GM18907 (cell line): ENCODE measurements around the gene ZNF48.
A peak's percentile ranks its signal among the peaks of the same experiment; 100 is the strongest.

Experiments
- ATAC-seq: cut with Tn5 transposase; IDR thresholded peaks from one replicate; pipeline ENCODE4 v1.9.1; 2021; ENCODE audit warnings: mild to moderate bottlenecking, moderate library complexity; ENCODE audit not compliant: unreplicated experiment

ZNF48 gene

GRCh38 chr16:30395155-30395991 lies at the start of gene ZNF48:
Gene ZNF48 (plus strand): TSS chr16:30395420. CDS start chr16:30395795, 375 bp downstream.
- ATAC-seq: peak; percentile 65

DNA sequence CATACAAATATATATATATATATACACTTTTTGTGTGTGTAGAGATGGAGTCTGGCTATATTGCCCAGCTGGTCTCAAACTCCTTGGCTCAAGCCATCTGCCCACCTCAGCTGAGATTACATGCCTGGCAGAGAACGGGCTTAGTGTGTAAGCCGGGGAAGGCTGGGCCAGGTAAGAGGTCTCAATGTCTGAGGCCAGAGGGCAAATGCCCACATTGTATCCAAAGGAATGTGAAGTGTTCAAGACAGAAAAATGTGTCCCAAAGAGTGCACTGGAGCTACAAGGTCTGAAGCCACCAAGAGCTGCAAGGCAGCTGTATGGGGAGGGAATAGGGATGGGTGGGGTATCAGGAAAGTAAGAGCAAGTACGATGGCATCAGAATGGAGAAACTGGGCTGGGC lies 48.9 kb upstream of the ZNF48 start:
- no peak for ATAC-seq

GRCh38 chr16:30348113-30348512 lies 47.1 kb upstream of the ZNF48 start:
- ATAC-seq: no peak

GRCh38 chr16:30348929-30349328 lies 46.3 kb upstream of the ZNF48 start:
- no peak for ATAC-seq

DNA sequence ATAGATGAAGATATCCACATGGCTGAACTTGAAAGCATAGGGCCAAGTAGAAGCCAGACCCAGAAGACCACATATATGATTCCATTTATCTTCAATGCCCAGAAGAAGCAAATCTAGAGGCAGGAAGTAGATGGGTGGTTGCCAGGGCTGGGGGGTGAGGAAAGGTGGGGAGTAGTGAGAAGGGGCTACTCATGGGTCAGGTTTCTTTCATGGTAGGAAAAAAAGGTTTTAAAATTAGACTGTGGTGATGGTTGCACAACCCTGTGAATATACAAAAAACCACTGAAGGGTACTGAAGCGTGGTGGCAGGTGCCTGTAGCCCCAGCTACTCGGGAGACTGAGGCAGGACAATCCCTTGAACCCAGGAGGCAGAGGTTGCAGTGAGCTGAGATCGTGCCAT lies 45.5 kb upstream of the ZNF48 start:
- no peak for ATAC-seq

GRCh38 chr16:30350134-30350871 lies 44.9 kb upstream of the ZNF48 start:
- ATAC-seq: peak; percentile 47

DNA sequence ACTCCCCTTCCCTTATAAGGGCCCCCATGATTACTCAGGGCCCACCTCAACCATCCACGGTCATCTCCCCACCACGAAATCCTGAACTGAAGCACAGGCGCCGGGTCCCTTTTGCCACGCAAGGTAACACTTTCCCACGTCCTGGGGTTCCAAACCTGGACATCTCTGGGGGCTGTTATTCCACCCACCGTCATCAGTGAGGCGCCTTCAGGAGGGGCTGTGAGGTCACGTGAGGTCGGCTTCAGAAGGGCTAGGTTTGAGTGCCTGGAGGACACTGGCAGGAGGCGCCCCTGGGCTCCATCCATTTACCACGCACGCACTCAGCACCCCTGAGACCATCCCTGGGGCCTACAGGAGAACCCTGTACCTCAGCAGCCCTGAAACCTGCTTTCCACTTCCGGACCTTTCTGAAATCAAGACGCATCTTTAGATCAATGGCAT lies 44.2 kb upstream of the ZNF48 start:
- ATAC-seq: no peak

DNA sequence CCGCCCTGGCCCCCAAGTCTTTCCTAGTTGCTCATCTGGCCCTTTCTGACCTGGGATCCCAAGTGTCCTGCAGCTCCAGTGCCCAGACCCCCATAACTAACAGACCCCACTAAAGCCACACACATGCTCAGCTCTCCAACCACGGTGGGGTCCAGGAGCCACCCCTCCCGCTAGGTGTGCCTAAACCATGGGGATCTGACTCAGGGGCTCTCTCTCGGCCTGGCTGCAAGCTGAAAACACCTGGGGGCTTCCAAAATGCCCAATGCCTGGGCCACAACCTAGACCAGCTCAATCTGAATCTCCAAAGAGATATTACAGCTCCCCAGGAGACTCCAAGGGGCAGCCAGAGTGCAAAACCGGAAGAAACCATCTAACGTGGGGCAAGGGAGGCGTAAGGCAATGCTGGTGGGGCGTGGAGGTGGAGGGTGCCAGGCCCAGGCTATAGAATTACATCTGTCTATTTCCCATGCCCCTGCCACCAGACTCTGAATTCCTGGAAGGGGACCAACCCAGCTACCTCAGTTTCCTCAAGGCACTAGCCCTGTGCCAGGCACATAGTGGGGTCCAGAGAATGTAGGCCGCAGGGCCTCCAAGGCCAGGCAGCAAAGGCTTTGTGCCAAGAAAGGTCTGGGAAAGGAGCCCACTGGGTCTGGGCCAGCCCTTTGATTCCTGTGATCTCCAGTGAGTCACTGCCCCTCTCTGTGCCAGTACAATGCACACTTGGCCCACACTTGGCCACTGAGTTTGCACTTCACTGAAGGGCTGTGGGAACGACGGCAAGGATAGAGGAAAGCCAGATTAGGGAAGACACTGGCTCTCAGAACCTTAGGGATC lies 43.4 kb upstream of the ZNF48 start:
- ATAC-seq: no peak

DNA sequence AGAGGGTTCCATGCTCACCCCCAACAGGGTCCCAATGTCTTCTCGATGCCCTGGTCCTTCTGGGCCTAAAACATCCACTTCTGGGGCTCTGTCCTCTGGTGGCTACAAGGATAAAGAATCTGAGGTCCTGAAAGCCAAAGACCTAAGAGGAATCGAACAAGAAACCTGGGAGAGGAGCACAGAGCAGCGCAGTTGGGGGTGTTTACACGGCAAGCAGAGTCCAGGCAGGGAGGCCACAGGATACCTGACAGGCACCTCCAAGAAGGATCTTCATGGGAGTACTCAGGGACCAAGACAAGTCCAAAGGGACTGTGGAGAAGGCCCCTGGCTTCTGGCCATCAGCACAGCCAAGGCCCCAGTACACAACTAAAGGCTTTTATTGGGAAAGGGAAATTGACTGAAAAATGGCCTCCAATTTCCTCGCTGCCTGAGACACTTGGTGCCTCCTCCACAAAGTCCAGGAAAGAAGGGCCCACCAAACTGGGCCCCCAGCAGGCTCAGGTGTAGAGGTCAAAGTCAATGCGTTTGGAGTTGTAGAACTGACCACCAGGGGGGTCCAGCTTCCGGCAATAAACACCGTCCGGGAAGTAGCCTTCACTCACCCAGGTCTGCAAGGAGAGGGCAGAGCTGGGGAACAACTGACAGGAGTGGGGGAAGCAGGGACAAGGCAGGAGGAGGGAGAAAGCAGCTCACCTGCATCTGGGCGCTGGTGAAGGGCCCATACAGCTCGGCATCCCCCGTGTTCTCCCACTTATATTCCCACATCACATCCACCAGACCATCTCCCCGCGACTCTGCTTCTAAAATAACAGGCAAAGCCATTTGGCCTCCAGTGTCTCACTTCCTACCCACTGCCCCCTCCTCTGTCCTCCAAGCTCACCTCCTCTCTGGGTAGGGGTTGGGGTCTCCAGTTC lies 42.5 kb upstream of the ZNF48 start:
- ATAC-seq: no peak

DNA sequence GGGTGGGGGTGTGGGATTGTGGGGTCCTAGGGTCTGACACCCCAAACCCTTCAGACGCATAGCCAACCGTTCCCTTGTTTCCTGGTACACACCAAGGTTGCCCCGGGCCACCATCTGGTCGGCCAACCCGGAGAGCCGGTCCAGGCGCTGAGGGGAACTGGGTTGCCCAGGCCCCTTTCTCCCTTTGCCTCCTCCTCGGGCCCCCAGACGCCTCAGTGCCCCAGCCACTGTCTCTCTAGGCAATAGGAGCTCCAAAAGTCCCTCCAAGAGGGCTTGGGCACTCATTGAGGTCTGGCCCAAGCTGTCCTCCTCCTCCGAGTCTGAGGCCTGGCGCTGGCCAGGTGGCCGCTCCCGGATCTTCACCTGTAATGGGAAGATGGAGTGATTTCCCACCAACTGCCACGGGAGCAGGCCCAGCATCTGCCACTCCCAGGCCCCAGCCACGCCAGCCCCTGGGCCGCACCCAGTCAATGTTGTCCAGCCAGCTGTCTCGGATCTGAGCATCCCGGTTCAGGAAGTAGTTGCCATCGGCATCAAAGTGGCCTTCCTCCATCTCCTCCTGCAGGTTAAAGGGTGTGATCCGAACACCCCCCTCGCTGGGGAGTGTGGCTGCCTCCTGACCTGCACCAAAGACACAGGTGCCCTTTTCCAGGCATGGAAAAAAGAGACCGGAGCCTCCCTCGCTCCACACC lies 41.6 kb upstream of the ZNF48 start:
- no peak for ATAC-seq

GRCh38 chr16:30354423-30355143 lies 40.6 kb upstream of the ZNF48 start:
- peak; percentile 19 for ATAC-seq

DNA sequence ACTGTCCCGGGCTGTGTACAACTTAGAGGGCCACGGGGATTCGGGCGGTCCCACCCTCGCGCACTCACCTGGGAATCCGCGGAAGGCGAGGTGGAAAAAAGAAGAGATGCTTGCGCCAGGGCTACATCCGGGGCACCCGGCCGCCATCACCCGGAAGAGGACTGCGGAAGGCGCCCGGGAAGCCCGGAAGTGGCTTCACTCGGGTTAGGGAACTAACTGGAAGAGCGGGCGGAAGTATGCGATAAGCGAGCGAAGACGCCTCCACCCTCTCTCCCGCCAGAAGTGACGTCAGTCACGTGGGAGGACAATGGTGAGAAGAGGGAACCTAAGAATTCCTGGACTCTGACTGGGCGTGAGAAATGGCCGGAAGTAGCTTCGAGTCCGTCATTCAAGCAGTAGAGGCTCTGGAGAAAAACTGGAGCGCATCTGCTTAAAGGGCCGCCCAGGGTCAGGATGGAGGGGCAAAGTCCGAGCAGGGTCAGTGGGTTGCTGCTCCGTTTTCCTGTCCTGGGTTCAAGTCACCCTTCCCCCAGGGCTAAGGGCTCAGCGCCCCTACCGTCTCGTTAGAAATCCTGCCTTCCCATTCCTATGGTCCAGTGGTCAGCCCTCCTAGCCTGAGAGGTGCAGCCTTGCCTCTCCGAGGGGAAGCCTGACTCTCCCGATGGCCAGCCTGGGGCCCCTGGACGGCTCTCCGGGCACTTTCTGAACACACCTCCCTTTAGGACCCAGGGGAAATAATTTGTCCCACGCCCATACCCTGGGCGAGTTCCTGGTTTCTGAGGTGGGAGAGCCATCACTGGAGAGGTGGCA lies 39.9 kb upstream of the ZNF48 start, which contains the start of gene CD2BP2:
TSS of gene CD2BP2 (minus strand) at position 165 of the 810 bp plus-strand sequence. CDS start 627 bp downstream, outside the sequence.
- ATAC-seq: peak; percentile 60

DNA sequence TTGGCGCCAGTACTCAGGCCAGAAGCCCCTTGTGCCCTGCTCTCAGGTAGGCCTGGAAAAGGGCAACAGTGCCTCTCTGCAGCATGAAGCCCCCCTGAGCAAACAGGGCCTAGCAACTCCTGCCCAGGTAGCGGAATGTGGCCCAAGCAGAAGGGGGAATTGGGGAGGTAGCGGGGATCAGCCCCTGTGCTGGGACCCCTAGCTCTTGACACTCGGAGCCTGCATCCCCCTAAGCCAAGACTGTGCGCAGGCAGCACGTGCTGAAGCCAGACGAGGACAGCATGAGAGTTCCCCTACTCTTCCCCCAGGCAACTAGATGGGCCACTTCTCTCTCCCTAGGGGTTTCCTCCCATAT lies 39.3 kb upstream of the ZNF48 start:
- ATAC-seq: peak; percentile 2

GRCh38 chr16:30356401-30357084 lies 38.7 kb upstream of the ZNF48 start:
- no peak for ATAC-seq

DNA sequence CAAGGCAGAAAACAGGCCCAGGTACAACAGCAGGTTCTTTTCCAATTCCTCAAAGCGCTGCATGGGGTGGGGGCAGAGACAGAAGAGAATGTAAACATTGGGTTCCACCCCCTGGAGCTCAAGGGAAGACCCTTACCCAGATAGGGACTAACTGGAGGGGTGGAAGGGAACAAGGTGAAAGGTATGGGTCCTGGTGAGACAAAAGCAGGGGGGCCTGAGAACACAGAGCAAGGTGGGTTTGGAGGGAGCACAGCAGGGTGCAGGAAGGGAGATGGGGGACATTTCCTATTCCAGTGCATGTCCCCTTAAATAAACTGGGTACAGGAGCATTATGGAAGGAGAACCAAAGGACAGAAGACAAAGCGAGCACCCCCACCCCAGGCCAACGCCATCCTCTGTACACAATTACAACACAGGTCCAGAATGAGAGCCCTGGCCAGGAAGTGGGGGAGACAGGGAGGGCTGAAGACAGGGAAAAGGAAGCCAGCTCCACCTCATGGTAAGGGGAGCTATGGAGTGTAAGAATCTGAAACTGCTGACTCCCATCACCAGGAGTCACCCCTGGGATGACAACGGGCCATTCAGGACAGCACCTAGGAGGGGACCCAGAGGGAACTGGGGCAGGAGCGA lies 38.0 kb upstream of the ZNF48 start:
- ATAC-seq: no peak

- ATAC-seq: no peak
These were observed 37.3 kb upstream of the ZNF48 start for GRCh38 chr16:30357715-30358576.
